Inferior parietal cortex (tissue), 1 donor: ENCODE results near the gene RGS7.
"Not testable (repeated sequence)": the region's sequence is repeated elsewhere in the genome, so short reads cannot be mapped to it uniquely, and the experiment has no call there.

Experiments
- DNase-seq: peaks from one replicate; pipeline ENCODE4 v3.0.0-alpha.2; 2016; ENCODE audit errors: extremely low spot score

The RGS7 gene

DNA sequence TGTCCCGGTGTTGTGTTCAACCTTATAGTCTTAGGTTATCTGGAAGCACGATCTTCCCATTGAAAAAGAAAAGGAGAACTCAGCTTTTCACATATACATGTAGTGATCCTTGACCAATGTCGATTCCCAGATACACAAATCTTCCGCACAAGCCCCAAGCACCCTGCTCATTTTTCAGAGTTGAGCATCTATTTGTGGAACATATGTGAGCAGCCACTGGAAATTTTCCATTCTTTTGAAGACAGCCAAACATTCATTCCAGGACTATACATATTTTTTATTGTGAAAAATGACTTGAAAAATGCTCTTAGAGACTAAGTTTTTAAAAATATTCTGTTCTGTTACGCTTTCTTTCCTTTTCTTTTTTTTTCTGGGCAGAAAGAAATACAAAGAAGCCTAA lies 371.9 kb downstream of the RGS7 start:
- no peak for DNase-seq

DNA sequence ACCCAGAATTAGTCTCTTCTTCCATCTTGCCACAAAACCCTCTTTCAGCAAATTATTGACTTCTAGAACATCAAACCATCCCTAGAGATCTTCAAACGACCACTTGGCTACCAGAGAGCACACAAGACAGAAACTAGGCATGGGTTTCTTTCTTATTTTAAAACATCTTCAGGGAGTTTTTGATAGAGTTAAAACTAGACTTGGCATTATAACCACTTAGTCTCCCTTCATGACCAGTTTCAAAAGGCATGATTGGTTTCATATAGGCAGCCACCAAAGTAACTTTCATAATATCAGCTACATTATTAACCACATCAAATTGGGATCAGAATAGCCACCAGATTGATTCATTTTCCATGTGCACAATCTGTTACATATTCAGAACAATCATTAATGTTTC lies 376.7 kb downstream of the RGS7 start:
- no peak for DNase-seq

DNA sequence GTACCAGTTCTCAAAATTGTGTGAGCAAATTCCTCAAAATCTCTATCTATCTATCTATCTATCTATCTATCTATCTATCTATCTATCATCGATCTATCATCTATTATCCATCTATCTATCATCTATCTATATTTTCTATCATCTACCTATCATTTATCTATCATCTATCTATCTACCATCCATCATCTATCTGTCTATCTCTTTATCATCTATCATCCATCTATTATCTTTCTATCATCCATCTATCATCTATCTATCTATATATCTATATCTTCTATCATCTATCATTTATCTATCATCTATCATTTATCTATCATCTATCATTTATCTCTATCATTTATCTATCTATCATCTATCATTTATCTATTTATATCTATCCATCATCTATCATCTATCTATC lies 380.3 kb downstream of the RGS7 start:
- DNase-seq: no peak

DNA sequence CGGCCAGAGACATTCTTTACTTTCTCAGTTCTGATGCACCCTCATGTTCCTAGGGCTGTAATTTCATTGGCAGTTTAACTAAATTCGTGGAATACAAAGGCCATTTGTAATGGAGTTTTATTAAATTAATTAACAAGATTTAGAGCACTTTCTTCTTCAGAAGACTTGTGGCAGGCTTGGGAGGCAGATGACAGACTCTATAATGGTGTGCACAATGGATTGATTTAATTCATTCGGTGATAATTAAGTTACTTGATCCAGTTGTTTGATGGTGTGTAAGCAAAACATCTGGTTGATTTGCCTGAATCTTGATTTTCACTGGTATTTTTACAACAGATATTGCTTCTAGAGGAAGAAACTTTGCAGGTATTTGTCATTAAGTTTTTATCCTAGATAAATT lies 383.1 kb downstream of the RGS7 start:
- no peak for DNase-seq

DNA sequence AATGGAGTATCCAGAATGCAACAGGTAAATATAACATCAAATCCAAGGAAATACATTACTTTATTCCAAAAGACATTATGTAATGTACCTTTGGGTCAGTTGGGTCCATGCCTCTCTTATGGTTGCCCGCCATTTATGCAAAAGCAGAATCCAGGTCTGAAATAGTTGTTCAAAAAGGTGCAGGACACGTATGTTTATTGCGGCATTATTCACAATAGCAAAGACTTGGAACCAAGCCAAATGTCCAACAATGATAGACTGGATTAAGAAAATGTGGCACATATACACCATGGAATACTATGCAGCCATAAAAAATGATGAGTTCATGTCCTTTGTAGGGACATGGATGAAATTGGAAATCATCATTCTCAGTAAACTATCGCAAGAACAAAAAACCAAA lies 384.9 kb downstream of the RGS7 start:
- not testable (repeated sequence) for DNase-seq

DNA sequence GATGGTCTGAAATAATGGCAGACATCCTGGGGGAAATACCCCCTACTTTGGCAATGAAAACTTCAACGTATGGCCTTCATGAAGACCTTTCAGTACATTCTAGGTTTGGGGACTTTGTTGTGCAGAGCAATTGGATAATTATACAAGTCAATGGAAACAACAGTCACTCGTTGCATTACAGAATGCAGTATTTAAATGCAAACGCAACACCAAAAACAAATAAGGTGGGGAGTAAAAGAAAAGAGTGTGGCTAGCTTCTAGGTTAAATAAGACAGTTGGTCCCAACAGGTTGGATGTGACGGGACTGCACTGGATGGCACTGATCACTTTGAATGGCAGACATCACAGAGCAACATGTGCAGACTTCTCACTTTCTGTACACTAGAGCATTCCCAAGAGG lies 386.8 kb downstream of the RGS7 start:
- no peak for DNase-seq

DNA sequence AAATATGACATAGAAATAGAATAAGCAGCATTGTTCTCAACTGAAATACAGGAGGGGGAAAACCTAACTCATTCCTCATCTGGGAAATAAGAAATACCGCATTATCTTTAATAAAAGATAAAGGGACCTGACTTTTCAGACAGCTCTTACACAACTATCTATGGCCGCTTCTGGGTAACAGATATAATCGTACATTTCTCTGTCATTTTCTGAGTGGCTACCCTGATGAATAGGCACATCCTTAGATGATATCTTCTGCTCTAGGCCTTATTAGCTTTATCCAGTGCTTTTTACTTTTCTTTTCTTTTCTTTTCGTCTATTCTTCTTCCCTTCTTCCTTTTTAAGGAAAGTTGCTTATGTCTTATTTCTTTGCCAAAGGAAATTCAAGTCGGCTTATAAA lies 388.1 kb downstream of the RGS7 start:
- DNase-seq: no peak

DNA sequence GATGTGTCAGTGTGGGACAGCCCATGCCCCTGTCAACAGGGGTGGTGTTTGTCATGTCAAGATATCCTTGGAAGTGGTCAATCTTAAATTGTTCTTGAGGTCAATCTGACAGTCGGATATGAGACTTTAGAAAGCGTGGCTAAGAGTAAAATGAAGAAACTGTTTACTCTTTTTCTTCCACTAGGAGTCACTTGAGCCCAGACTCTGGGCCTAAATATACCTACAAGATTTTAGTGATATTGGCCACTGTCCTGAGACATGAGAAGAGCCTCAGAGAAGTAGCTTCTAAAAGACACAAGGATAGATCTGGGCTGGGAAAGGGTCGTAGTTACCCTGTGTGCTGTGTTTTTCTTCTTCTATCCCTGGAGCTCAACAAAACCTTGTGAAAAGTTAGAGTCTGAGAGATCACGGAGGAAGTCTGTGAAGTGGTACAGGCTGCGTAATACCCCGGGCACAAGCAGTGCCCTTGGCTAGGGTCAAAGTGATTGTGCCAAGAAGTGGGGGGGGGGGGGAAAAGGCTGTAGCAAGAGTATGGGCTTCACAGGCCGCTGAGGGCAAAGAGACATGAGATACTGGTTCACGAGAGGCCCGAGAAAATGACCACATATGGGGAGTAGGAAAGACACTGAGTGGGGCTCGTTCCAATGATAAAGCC lies 389.8 kb downstream of the RGS7 start:
- no peak for DNase-seq

DNA sequence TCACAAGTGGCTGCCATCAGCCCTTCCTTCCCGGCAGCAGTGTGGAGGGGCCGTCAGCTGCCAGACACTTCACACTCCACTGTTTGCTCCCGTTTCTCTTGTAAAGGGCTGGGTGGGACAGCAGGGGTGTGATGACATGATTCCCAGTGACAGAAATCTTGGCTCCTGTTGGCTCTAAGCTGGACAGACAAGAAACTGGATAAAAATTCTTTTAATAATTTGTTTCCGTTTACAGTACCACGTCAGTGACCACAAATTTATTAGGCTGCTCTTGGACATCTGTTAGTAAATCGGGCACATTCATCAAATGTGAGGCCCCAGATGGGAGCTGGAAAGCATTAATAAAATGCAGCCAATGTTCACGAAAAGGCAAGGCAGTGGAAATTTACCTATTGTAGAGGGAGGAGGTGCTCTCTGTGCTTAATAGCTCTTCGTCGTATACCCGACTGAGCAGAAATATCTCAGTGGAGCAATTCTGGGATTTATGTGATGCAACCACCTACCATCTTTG lies 391.4 kb downstream of the RGS7 start:
- no peak for DNase-seq

DNA sequence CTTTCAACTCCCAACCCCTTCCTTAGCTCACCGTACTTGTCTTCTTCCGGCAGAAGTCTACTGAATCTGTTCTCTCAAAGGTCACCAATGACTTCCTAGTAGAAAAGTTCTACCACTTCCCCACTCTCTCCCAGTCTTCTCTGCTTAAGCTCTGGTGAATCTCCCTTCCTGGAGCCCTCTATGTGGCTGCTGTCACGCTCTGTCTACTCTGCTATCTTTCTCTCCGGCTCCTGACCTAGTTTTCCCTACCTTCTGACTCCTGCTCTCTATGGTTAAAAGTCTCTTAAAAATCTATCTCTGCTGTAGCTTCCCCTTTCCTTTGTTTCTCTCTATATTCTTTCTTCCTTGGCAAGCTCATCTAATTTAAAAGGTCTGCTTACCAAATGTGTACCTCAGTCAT lies 394.9 kb downstream of the RGS7 start:
- DNase-seq: no peak

DNA sequence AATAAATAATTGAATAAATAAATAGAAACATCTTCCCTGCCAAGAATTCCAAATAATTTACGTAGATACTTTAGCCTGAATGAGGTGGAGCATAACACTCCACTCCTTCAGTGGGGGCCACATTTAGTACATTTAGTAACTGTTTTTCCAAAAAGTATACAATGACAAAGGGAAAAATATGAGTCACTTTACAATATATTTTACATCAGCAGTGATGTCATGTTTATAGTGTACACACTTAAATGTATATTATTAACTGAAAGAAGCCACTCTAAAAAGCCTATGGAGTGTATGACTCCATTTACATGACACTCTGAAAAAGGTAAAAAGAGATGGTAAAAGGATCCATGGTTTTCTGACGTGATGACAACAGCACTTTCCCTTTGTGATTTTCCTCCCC lies 400.6 kb downstream of the RGS7 start:
- DNase-seq: no peak

DNA sequence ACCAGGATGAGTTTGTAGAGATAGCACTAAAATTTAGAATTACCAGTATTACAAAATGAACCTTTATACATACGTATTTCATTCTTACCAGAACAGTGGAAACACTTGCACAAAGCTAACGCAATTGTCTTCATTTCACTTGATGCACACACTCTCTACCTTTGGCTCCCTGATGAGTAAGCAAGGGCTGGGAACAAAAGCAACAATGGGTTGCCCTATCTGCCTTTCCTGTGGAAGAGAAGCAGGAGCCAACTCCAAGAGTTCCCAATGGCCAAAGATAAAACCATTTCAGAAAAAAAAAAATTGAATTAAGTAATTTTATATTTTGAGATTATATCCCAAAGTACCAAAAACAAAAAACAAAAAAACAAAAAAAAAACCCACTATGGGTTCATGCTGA lies 401.0 kb downstream of the RGS7 start:
- DNase-seq: no peak

DNA sequence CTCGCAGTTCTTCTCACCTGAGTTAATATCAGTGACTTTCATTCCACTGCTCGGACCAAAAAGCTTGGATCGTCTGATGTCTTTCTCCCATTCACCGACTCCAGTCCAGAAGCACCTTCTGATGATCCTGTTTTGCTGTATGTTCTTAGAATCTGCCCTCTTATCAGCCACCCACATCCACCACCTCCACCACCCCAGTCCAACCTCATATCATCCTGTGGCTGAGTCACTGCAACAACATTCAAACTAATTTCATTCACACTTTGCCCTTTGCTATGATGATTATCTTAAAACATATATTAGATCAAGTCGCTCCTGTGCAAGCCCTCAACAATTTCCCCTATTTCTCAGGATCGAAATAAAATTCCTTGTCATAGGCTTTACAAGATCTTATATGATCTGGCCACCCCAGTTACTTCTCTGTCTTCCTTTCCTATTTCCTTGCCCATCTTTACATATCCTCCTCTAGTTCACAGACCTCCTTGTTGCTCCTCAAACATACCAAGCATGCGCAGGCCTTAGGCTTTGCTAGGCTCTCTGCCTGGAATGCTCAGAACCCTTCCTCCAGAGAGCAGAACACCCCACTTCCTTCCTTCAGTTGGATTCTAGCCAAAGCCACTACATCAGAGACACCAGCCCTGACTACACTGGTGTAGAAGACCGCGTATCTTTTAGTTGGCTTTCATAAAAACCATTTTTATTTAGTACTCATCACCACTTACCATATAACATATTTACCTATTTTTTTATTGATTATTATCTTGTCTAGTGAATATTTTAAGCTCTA lies 409.4 kb downstream of the RGS7 start:
- no peak for DNase-seq

DNA sequence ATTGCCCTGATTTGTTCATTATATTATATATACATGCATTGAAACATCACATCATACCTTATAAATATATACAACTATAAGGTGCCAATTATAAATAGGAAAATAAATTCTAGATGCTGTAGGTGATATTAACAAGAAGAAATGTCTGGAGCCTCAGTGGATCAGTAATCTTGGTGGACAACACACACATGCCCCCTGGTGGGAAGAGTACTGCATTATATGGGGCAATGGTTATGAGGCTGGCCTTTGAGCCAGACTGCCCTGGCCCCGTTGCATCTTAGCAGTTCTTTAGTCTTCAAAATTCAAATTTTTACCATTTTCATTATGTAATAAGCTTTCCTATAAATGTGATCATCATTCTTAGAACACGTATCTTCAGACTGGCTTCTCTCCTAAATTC lies 410.1 kb downstream of the RGS7 start:
- no peak for DNase-seq

DNA sequence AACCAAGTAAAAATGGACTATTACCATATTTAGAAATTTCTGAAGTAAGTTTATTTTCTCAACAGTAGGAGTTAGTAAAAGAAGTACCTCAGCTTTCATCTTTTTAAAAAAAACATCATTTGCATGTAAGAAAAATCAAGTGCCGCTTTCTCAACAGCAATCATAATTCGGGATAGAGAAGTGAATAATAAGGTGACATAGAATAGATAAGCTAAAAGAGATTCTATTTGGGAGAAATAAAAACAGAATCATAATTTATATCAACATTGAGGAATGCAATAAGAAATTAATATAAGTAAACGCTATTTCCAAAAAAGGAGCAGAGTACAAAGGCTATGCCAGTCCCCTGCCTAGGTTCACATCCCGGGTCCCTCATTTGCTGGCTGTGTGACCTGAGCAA lies 414.1 kb downstream of the RGS7 start:
- no peak for DNase-seq

DNA sequence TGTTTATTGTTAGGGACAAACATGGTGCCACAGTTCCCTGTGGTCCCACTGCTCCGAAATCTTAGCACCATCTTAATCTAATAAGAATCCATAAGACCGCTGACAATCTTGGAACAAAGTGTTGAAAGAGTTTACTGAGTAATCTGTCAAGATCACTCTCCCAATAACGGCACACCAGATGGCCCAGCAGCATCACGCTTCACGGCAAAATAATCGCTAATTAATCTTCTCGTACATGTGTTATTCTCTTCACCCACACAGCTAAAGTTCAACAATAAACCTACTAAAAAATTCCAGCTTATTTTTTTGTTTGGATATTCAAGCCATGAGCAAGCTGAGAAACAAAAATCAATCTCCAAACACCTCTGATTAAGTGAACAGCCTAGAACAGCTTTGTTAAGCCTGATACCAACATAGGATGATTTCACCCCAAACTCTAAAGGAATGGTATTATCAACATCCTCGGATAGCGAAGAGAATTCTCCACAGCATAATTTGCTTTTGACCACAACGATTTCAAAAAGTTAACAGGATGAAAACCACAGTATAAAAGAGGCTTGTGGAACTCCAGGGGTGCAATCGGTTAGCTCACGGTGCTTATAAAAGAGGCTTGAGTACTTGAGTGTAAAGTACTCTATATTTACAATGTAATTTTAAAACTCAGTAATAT lies 415.2 kb downstream of the RGS7 start:
- DNase-seq: no peak

DNA sequence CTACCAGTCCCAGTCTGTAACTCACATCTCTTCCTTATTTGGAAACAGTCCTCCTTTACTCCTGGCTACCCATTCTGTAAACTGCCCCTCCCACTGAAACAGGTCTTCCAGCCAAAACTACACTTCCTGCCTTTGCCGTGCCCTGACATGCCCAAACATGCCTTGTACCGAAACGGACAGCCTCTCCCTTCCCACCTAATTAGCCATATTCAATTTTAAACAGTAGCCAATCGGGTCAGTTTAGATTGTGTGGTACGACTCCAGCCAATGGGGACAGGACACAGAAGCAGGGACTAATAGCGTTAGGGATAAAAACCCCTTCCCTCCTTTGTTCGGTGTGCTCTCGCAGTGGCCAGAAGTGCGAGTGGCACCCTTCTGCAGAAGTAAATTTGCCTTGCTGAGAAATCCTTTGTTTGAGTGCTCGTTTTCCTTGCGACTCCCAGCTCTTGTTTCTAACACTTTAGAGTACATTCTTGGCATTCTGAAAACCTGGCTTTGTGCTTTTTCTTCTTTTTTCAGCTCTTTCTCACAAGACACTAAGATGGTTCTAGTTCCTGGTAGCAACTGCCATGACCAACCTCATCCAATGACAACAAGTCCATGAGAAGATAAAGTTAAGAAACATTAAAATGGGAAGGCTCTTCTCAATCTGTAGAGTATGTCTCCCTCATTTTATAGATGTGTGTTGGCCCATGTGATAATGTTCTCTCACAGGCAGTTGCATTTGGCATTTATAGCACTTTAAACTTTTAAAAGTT lies 419.9 kb downstream of the RGS7 start:
- no peak for DNase-seq

DNA sequence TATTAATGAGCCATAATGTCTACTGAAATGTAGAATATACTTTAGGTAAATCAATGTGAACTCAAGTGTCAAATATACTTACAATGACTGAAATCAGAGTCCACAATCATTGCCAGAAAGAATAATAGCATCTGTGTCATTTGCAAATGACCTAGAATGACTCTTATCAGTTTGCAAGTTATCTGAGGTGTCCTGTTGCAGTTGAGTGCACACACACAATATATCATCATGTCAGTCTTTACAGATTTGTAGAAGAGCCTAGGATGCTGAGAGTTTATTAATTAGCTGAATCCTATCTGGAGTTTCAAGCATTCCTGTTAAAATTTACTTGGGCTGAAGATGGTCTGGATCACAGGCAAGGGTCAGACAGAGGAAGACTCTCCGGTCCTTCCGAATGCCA lies 421.1 kb downstream of the RGS7 start:
- DNase-seq: no peak

DNA sequence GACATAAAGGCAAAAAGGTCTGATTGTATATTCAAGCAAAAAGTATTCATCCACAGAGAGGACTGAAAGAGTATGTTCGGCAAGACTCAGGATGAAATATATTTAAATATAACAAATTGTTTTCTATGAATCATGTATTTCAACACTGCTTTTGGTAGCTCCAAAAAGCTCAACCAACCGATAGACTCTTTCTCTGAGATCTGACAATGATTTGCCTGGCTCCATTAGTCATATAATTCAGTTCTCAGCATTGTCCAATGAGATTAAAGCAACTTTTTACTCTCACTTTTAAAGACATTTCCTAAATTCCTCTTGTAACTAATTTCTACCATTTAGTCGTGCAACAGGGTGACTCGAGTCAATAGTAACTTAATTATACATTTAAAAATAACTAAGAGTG lies 426.0 kb downstream of the RGS7 start:
- DNase-seq: no peak

DNA sequence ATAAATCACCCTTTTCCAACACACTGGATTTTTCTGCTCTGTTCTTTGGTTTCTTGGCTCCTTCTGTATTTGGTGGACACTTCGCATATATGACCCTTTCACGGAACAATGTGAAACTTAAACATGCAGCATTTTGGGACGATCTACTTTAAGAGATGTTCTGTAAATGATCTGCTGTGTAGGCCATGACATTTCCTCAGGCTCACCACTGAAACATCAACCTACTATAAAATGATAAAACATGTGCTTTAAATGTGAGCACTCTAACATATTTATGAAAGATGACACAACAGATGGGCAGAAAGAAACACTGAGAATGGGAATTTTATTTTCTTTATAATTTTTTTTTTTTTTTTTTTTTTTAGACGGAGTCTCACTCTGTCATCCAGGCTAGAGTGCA lies 428.7 kb downstream of the RGS7 start:
- DNase-seq: no peak

DNA sequence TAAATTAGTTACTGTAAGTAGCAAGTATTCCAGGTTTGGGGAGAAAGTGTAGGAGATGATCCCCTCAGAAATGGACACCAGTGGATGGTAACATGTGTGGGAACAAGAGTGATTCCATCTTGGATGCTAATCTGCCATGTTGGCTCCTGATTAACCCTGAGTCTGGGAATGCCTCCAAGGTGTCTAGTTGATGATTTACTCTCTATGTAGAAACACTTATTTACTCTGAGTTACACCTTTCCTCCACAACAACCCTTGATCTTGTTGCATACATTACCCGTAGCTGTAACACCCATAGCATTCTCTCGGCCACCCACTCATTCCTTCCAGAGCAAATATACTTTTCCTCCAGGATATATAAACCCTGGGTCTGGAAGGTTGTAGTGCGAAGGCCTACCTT lies 429.2 kb downstream of the RGS7 start:
- DNase-seq: no peak

DNA sequence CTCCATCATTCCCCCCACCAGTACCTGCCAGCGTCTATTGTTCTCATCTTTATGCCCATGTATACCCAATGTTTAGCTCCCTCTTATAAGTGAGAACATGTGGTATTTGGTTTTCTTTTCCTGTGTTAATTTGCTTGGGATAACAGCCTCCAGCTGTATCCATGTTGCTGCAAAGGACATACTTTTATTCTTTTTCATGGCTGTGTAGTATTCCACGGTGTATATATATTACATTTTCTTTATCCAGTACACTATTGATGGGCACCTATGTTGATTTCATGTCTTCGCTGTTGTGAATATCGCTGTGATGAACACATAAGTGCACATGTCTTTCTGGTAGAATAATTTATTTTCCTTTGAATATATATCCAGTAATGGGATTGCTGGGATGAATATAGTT lies 431.7 kb downstream of the RGS7 start:
- DNase-seq: no peak
